Measurements from ENCODE around the gene RFX7.

The RFX7 gene

GRCh38 chr15:56244038-56244810, 545 bp upstream of the RFX7 start:
- peak; percentile 84 for DNase-seq (ENCODE audit: low read depth, low spot score)

GRCh38 chr15:56242576-56243162, 1.0 kb downstream of the RFX7 start:
- DNase-seq (ENCODE audit: low read depth, low spot score): peak; percentile 57

GRCh38 chr15:56241374-56242105, 2.1 kb downstream of the RFX7 start:
- DNase-seq (ENCODE audit: low read depth, low spot score): no peak

GRCh38 chr15:56240390-56240789, 3.3 kb downstream of the RFX7 start:
- no peak for DNase-seq (ENCODE audit: low read depth, low spot score)

DNA sequence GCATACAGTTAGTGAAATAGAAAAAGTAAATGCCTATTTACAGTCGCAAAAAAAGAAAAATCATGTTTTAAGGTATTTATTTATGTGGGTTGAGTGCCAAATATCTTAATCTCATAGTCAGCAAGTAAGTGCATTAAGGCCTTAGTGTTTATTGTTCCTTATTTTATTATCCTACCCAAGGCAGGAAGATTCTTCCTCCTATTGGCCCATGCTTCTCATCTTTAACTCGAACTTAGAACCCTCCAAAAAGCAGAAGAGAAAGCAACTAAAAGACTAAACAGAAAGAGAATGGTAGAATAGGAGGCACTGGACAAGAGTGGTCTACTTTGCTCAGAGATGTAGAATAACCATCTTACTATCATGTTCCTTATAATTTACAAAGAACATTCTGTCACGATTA, 7.5 kb downstream of the RFX7 start:
- no peak for DNase-seq (ENCODE audit: low read depth, low spot score)

DNA sequence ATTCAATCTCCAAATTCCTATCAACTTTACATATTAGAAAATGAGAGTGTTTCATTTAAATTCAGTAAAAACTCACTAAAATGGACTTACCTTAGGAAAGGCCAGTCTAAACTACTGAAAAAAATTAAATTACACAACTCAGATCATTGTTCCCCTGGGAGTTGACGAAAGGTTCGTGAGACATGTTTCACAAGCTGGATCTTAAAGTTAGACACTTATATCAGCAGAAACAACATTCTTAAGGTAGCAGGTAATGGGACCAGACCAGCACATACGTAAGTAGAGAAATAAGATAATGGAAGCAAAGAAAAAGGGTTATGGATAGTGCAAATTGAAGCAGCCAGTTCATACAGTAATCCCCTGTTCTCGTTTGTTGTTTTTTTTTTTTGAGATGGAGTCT, 8.9 kb downstream of the RFX7 start:
- no peak for DNase-seq (ENCODE audit: low read depth, low spot score)

DNA sequence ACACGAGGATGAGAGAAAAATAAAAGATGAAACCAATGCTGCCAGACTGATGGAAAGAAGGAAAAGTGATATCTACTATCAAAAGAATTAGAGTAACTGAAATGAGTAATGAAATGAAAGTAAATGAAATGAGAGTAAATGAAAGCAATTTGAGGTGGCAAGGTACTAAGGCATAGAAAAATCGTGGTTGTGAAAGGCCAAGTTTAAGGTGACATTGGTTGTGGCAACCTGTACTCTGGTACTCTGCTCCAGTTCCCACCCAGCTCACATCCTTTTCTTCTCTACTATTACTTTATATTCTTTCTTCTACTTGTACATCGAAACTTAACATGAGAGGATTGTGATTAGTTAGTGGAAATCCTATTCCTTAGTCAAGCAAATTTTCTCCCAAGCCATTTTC, 10.1 kb downstream of the RFX7 start:
- DNase-seq (ENCODE audit: low read depth, low spot score): no peak

GRCh38 chr15:56232058-56232457, 11.6 kb downstream of the RFX7 start:
- DNase-seq (ENCODE audit: low read depth, low spot score): no peak

DNA sequence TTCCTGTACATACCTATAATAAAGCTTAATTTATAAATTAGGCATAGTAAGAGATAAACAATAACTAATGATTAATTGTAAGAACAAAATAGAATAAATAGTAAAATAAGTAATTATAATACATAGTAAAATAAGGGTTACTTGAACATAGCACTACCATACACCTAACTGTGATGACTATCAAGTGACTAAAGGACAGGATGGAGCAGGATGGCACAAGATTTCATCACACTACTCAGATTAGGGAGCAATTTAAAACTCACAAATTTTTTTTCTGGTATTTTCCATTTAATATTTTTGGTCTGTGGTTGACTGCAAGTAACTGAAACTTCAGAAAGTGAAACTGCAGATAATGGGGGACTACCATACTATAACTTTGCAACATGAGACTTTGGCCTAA, 14.8 kb downstream of the RFX7 start:
- DNase-seq (ENCODE audit: low read depth, low spot score): no peak

GRCh38 chr15:56228352-56228751, 15.3 kb downstream of the RFX7 start:
- no peak for DNase-seq (ENCODE audit: low read depth, low spot score)

DNA sequence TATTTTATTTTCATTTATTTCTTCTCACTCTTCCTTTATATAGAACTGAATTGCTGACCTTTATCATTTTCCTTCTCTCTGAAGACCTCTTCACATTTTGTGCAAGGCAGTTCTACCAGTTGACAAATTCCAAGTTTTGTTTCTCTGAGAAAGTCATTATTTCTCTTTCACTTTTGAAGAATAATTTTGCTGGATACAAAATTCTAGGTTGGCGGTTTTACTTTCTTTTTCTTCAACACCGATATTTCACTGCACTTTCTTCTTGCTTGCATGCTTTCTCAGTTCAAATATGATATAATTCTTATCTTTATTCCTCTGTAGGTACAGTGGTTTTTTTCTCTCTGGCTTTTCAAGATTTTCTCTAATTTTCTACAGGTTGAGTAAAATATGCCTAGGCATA, 15.9 kb downstream of the RFX7 start:
- DNase-seq (ENCODE audit: low read depth, low spot score): no peak

DNA sequence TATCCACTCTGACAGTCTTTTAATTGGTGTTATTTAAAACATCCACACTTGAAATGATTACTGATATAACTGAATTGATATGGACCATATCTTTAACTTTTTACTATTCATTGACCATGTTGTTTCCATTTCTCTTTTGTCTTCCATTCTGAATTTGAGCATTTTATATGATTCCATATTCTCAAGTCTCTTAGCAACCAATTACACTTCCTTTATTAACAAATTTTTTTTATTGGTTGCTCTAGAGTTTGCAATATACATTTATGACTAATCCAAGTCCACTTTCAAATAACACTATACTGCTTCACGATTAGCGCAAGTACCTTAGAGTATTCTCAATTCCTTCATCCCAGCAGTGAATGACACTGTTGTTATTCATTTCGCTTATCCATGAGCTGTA, 16.4 kb downstream of the RFX7 start:
- DNase-seq (ENCODE audit: low read depth, low spot score): no peak

GRCh38 chr15:56225520-56225919, 18.2 kb downstream of the RFX7 start:
- no peak for DNase-seq (ENCODE audit: low read depth, low spot score)

- DNase-seq (ENCODE audit: low read depth, low spot score): no peak
Observed at GRCh38 chr15:56222302-56222701, 21.4 kb downstream of the RFX7 start.

DNA sequence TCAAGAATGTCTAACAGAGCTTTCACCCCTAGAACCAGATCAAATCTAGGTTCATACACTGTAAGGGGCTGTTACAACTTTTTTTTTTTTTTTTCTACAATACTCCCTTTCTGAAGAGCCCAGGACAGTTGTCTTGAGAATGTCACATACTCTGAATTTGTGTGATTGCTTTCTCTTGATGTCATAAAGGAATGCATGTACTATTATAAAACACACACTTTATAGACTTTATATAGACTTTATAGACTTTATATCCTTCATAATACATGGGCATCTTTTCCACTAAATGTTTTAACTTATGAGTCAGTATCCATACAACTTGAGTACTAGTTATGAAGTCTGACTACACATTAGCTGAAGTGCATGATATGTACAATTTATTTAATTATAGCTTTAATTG, 26.3 kb downstream of the RFX7 start:
- DNase-seq (ENCODE audit: low read depth, low spot score): no peak

DNA sequence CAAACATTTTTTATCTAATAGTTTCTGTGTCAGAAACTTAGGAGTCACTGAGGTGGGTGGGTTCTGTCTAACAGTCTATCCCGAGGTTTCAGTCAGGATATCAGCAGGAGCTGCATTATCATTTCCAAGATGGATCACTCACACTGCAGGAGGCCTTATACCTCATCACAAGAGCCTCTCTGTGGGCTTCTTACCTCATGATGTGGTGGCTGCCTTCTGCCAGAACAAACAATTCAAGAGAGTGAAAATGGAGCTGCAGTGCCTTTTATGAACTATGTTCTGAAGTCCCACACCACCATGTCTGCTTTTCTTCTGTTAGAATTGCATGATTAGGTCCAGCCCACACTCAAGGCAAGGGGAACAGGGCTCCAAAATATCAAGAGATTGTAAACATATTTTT, 27.9 kb downstream of the RFX7 start:
- no peak for DNase-seq (ENCODE audit: low read depth, low spot score)

- no peak for DNase-seq (ENCODE audit: low read depth, low spot score)
Observed at GRCh38 chr15:56211960-56212550, 31.6 kb downstream of the RFX7 start.

GRCh38 chr15:56211064-56211463, 32.6 kb downstream of the RFX7 start:
- no peak for DNase-seq (ENCODE audit: low read depth, low spot score)

DNA sequence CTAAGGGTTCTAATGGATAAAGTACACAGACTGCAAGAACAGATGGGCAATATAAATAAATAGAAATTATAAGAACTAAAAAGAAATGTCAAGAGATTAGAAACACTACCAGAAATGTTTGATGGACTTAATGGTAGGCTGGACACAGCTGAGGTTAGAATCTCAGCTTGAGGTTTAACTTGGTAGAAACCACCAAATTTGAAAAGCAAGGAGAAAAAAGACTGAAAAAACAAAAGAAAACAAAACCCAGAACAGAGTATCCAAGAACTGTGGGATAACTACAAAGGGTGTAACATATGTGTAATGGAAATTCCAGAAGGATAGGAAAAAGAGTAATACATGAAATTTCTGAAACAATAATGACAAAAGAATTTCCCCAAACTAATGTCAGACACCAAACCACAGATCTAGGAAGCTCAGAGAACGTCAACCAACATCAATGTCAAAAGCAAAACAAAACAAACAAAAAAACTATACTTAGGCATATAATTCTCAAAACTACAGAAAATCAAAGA, 35.0 kb downstream of the RFX7 start:
- DNase-seq (ENCODE audit: low read depth, low spot score): no peak

DNA sequence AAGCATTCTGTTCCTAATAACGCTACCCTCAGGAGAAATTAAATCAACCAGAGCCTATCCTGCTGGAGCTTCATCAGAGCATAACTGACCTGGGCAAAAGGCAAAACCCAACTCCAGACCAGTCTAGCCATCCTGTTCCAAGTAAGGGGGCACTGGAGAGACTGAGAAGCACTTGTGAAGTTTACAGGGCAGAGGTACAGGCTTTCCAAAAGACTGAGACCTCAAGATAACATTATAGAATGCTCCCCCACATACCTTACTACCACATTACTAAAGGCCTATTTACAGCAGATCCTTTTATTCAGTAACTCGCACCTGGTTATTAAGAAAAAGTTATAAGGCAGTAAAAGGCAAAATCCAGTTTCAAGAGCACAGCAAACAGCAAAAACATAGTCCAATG, 35.5 kb downstream of the RFX7 start:
- no peak for DNase-seq (ENCODE audit: low read depth, low spot score)

GRCh38 chr15:56207711-56208110, 36.0 kb downstream of the RFX7 start:
- no peak for DNase-seq (ENCODE audit: low read depth, low spot score)

GRCh38 chr15:56207092-56207491, 36.6 kb downstream of the RFX7 start:
- no peak for DNase-seq (ENCODE audit: low read depth, low spot score)

All from ELF-1 (cell line).